GM18520 (cell line): ENCODE results near the gene KRT76.
"Not testable (repeated sequence)": the region's sequence is repeated elsewhere in the genome, so short reads cannot be mapped to it uniquely, and the experiment has no call there.

Experiments used
- ATAC-seq: cut with Tn5 transposase; IDR thresholded peaks from one replicate; pipeline ENCODE4 v1.9.1; 2021; ENCODE audit not compliant: unreplicated experiment

Gene KRT76

DNA sequence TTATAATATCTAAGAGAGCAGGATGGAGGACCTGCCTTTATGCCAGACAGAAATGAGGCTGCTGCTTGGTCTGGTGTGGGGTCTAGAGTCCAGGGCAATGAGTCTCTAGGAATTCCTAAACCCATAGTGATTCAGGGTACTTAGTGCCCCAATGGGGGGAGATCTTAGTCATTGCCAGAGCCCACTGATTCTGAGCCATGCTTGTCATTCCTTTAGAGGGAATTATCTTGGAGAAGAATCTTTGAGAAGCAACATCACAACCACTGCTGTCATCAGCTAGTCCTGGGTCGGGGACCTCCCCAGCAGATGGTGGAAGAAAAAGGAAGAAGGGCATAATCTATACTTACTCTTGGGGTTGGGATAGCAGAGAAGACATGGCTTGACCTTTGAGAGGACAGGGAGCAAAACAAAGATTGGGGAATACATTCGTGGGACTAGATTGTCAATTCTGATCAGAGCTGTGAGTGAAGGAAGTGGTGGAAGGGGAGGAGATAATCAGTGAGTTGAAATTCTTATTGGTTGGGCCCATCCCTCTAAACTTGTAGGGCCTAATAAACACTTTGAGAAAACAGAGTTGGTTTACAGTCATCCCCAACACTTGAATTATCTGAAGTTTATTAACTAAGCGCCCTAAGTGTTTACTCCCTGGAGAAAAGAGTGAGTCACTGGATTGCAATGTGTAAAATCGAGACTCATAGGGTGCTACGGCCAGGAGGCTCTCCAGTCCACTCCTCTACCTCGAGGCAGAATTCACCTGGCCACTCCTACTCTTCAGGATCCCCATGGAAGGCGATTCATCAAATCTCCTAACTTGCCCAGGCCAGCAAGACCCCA, 21.7 kb upstream of the KRT76 start:
- no peak for ATAC-seq

- no peak for ATAC-seq
These were observed 21.0 kb upstream of the KRT76 start for GRCh38 chr12:52798003-52798670.

DNA sequence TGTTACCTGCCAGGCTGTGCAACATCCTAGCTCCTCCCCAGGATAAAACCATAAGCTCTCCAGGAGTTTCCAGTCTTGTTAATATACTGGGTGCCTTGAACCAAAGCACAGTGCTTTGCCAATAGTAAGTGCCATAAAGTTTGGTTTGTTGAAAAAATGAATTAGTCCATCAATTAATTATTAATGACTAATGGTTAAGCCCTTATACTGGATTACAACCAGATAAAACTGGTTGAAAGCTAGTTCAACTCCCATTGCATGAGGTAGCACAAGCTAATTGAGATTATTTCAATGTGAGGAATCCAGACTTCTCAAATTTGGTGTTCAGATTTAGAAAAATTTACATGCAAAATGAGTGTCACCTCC, 20.4 kb upstream of the KRT76 start:
- ATAC-seq = no peak

DNA sequence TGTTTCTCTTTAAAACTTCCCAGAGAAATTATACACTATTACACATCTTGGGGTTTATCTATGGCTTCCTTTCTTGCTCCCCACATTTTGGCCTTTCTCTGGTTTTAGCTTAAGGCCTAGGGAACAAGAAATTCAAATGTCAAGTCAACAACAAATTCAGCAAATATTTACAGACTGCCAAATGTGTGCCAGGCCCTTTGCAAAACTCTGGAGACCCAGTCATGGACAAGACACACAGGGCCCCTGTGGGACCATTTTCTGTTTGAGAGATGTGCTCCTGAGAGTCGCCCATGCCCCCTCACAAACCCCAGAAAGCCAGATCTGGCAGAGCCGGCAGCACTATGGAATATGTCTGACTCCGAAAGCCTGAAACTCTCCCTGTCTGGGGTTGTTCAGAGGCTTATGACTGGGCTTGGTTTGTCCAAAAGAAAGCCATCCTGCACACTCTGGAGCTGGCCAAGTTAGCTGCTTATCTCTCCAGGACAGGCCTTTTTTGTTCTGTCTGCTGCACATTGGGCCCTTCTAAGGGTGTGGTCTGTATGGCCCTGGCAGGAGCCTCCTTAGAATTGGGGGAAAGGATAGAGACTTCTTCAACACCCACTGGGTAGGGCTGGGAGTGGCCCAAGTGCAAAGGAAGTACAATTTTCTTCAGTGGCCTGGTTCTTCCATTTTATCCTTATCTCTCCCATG, 19.8 kb upstream of the KRT76 start:
- no peak for ATAC-seq

DNA sequence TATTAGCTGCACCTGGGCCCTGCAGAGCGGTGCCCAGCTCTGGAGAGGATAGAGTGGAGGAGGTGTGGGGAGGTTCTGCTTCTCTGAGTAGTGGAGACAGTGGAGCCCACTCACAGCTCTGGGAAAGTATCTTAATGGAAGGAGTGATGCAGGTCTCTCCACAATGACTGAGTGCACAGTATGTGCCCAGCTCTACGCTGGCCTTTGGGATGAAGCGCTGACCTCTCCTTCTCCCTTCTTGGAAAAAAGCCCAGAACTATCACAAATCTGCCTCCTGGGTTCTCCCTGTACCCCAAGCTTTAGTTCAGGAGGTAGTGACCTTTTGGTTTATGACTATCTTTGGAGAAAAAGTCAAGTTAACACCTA, 19.3 kb upstream of the KRT76 start:
- no peak for ATAC-seq

- no peak for ATAC-seq
These were observed 18.7 kb upstream of the KRT76 start, which contains the start of gene KRT3 for GRCh38 chr12:52795694-52796428. TSS of gene KRT3 (minus strand) at chr12:52796117. CDS start at chr12:52796042, 75 bp downstream.

- ATAC-seq = not testable (repeated sequence)
These were observed 18.2 kb upstream of the KRT76 start for GRCh38 chr12:52795332-52795674.

DNA sequence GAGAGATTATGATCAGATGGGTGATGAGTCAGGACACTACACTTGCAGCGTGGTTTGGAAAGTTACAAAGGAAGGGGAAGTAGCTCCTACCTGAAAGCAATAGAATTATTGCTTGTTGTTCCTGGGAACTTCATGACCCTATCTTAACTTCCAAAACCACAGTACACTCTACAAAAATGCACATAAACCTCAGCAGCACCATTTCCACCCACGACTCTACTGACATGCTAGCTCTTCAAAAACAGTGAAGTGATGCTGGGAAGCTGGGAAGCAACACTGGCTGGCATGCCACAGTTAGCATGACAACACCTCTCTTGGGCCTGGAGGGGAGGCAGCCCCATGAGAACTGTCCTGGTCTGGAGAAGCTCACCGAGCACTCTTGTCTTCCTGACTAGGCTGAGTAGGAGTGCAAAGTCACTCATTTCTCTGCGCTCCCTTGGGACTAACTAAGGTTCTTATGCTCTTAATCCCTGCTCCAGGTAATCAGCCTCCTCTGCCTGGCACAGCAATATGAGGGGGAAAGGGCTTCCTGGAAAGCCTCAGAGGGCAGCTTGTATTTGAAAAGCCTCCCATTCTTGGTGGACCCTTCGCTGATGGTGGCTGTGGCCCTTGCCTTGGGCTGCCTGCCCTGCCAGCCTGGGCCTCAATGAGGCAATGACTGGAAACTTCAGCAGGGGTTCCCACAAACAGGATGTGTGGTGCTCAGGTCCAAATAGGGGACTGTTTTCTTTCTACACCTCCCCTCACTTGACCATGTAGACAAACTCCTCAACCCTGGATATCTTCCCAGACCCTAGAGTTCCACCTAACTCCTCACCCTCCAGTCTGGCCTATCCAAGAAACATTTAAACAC, 17.6 kb upstream of the KRT76 start:
- no peak for ATAC-seq

DNA sequence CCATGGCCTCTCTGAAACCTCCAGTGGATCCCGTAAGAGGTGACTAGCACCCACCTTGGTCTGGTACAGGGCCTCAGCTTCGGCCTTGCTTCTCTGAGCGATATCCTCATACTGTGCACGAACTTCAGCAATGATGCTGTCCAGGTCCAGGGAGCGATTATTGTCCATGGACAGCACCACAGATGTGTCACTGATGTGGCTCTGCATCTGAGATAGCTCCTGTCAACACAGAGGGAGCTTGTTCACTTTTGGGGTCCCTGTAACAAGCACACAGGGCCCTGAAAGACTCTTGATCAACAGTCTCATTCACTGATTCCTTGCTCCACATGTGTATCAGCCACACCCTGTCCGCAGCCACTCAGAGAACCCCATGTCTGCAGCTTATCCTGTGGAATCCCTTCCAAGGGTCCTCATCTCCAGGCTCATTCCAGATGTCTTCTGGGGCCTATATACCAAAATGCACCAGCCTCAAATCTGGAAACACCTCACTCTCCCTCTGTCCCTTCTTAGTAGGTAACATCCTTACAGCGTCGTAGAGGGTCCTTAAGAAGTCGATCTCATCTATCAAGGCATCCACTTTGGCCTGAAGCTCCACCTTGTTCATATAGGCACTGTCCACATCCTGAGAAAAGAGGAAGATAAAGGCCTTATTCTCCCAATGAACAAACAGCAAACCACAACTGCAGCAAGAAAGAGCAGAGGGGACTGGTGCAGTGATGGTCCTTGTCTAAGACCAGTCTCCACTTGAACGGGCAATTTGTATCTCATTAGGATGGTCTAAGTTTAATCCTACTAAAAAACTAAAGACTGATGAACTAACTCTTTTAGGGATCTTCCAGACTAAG, 15.3 kb upstream of the KRT76 start:
- ATAC-seq = no peak

DNA sequence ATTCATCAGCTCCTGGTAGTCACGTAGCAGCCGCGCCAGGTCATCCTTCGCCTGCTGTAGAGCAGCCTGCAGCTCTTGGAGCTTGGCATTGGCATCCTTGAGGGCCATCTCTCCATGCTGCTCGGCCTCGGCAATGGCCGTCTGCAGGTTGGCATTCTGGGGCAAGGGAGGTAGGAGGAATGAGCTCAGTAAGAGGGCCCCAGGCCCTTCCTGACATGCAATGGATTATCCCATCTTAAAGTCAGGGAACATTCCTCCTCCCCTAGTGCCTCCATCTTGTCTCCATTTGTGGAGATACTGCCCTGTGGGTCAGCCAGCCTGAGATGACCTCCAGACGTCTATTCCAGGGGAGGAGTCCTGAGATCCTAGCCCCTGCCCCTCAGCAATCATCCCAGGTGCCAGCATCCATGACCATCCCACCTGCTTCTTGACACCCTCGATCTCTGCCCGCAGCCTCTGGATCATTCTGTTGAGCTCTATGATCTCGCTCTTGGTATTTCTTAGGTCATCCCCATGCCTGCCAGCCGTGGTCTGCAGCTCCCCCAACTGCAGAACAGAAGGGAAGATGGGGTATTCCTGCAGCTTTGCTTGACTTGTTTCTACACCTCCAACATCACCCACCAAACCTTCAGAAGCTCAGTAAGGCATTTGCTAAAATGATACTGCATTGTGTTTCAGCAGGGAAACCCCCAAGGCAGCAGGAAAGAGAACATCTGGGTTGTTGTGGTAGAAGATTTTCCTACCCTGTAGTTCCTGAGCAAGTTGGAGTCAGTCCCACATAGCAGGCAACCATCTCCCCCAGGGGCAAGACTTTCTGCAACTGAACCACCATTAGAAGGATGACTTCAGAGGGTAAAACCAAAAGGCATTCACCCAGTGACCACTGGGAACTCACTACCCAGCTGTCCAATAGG, 14.4 kb upstream of the KRT76 start:
- no peak for ATAC-seq

- ATAC-seq = no peak
These were observed 13.5 kb upstream of the KRT76 start for GRCh38 chr12:52790427-52791270.

DNA sequence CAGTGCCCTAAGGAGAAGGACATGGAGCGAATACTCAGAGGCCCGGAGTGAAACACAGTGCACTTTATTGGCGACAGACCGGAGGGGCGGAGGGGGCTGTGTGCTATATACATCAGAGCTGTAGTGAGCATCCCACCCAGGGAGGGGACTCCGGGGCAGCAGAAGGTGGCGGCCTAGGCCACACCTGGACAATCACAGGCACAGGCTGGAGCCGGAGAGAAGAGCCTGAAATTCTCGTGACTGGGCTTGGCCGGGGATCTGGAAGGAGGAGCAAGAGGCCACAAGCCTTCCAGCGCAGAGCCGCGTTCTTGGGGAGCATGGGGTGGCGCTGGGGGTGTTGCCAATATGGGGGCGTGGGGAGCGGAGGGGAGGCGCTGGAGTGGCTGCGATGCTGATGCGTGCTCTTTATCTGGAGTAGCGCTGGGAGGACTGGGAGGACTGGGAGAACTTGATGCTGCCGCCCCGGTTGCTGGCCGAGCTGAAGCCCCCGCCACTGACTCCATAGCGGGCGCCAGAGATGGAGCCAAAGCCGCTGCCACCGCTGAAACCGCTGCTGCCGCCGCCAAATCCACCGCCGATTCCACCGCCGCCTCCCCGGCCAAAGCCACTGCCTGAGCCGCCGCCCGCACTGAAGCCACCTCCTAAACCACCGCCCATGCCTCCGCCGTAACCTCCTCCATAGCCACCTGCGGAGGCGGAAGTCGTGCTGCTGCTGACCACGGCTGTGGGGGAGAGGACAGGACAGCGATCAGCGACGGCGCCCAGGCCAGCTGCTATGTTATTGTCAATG, 12.7 kb upstream of the KRT76 start:
- ATAC-seq = no peak

- no peak for ATAC-seq
These were observed 11.9 kb upstream of the KRT76 start for GRCh38 chr12:52788876-52789636.

DNA sequence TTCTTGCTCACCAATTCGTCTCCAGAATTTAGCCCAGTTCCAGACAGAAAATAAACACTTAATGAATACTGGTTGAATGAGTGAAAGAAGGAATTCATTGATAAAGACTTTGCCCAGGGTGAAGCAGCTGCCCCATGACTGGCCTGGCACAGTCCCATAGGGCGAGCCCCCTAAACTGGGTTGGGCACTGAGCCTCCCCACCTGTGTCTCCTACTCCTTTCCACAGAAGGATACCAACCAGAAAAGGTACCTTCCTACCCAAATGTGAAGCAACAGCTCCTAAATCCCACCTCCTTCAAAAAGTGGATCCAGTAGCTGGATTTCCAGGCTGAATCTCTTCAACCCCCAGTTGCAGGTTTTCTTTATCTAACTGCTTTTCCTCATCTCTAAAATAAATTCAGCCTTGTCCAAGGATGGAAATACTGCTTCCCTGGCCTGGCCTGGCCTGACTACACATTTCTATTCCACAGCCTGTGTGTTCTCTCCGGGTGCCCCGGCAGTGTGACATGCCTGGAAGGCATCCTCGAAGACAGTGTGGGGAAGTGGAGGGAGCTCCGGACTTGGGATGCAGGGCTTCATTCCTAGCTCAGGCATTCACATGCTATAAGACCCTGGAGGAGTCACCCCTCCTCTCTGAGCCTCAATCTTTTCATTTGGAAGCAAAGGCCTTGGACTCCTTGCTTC, 11.2 kb upstream of the KRT76 start:
- no peak for ATAC-seq

DNA sequence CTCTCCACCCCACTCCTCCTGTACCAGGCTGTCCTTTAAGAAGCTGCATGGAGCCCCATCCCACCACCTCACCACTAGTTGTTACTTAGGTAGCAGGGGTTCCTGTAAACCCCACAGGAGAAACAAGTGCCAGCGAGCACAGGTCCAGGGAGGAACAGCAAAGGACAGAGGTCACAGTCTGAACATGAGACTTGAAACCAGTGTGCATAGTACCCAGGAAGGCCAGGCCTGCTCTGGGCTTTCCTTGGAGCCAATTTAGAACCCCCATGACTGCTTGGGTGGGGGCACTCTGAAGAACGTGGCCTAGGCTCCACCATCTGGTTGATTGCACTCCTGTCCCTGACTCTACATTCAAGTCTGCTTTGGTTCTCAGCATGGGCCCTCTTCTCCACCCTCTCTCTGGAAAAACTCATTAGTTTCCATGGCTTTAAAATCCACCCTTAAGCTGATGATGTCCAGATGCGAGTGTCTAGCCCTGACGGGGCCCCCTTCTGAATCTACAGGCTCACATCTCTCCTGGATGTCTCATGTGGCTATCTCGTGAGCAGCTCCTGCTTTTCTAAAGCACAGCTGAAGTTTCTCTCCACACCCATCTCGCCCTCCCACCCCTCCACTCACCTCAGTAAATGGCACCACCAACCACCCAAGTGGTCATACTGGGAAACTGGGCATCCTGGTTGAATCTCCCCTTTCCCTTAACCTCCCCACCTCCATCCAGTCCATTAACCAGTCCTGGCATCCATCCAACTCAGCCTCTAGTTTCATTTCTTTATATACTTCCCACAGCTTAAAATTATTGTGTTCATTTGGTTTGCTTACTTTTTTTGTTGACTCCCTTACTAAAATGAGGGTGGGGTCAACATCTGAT, 10.4 kb upstream of the KRT76 start:
- no peak for ATAC-seq
